IMR-90 (cell line): ENCODE measurements around the gene MYO10. TPM values are rescaled to one million over a fixed set of nuclear protein-coding genes. Genes with fewer than 3 reads are reported as not detected.

Source experiments
- ATAC-seq: fragments of 200-7000 bp; cut with Tn5 transposase; 2 replicates; pipeline ENCODE4 v1.9.1; 2020; ENCODE audit warnings: low read depth, mild to moderate bottlenecking, moderate library complexity
- BruUV-seq: library from RNA; stranded (reverse); fragments of 400-500 nt; replicated peaks from 2 replicates; lab custom pipeline; 2021; lab: Mats Ljungman, UMichigan
- CTCF ChIA-PET: fragments of 300-600 bp; formaldehyde crosslinking; extraction: SDS; loops from one replicate; lab custom pipeline; 2021; ENCODE audit warnings: antibody characterized with exemption; lab: Yijun Ruan, JAX
- POLR2A ChIA-PET: fragments of 300-600 bp; sonication (Branson Sonifier 250); formaldehyde crosslinking; loops from one replicate; lab custom pipeline; 2022; ENCODE audit warnings: antibody characterized with exemption; ENCODE audit not compliant: unreplicated experiment; lab: Charles Lee
- DNase-seq: peaks from one replicate; pipeline ENCODE4 v3.0.0; 2013
- H2AFZ ChIP-seq: replicated peaks from 2 replicates; pipeline ENCODE3; 2013; ENCODE audit warnings: low read length, mild to moderate bottlenecking; ENCODE audit not compliant: poor library complexity
- H2AK5ac ChIP-seq: 2 replicates; pipeline ENCODE4 v1.6.1; 2013; ENCODE audit warnings: low read depth, low read length, inconsistent platforms
- H2AK9ac ChIP-seq: replicated peaks from 2 replicates; pipeline ENCODE3; 2013; ENCODE audit warnings: mild to moderate bottlenecking, low read depth, low read length, moderate library complexity; ENCODE audit not compliant: poor library complexity
- H2BK120ac ChIP-seq: 2 replicates; pipeline ENCODE4 v1.6.1; 2013; ENCODE audit warnings: low read depth, low read length, inconsistent platforms
- H2BK15ac ChIP-seq: 3 replicates; pipeline ENCODE4 v1.6.1; 2013; ENCODE audit warnings: low read depth, low read length, inconsistent platforms
- H2BK20ac ChIP-seq: 2 replicates; pipeline ENCODE4 v1.6.1; 2013; ENCODE audit warnings: low read depth, mild to moderate bottlenecking, inconsistent platforms, low read length, moderate library complexity
- H2BK5ac ChIP-seq: 2 replicates; pipeline ENCODE4 v1.6.1; 2013; ENCODE audit warnings: mild to moderate bottlenecking, low read depth, low read length, inconsistent platforms; ENCODE audit not compliant: poor library complexity, severe bottlenecking
- H3K14ac ChIP-seq: replicated peaks from 2 replicates; pipeline ENCODE4 v1.6.1; 2013; ENCODE audit warnings: low read depth, low read length, inconsistent platforms
- H3K18ac ChIP-seq: 2 replicates; pipeline ENCODE4 v1.6.1; 2013; ENCODE audit warnings: low read depth, low read length, control low read depth
- H3K23ac ChIP-seq: 2 replicates; pipeline ENCODE4 v1.6.1; 2013; ENCODE audit warnings: low read depth, low read length, inconsistent platforms
- H3K27ac ChIP-seq: 2 replicates; pipeline ENCODE4 v1.5.1; 2013; ENCODE audit warnings: mild to moderate bottlenecking, control low read depth, low read length; ENCODE audit not compliant: insufficient read depth
- H3K27me3 ChIP-seq: 2 replicates; pipeline ENCODE4 v1.6.1; 2013; ENCODE audit warnings: low read length; ENCODE audit not compliant: control insufficient read depth, insufficient read depth
- H3K36me3 ChIP-seq: 2 replicates; pipeline ENCODE4 v1.6.1; 2013; ENCODE audit warnings: low read length, mixed read lengths; ENCODE audit not compliant: control insufficient read depth, insufficient read depth
- H3K4ac ChIP-seq: 2 replicates; pipeline ENCODE4 v1.6.1; 2013; ENCODE audit warnings: low read depth, low read length, inconsistent platforms
- H3K4me1 ChIP-seq: 2 replicates; pipeline ENCODE4 v1.6.1; 2013; ENCODE audit warnings: low read length, mixed read lengths; ENCODE audit not compliant: control insufficient read depth, insufficient read depth
- H3K4me2 ChIP-seq: 2 replicates; pipeline ENCODE4 v1.6.1; 2013; ENCODE audit warnings: low read depth, mild to moderate bottlenecking, control low read depth, low read length, moderate library complexity
- H3K4me3 ChIP-seq: 2 replicates; pipeline ENCODE4 v1.5.1; 2013; ENCODE audit warnings: low read depth, mild to moderate bottlenecking, control low read depth, low read length, moderate library complexity; ENCODE audit not compliant: insufficient read depth
- H3K56ac ChIP-seq: 2 replicates; pipeline ENCODE4 v1.6.1; 2013; ENCODE audit warnings: low read length, inconsistent platforms; ENCODE audit not compliant: insufficient read depth; ENCODE audit errors: extremely low read depth
- H3K79me1 ChIP-seq, 2 experiments: 2 replicates each; pipeline ENCODE4 v1.6.1; 2013; ENCODE audit warnings: low read length in 2 of 2, inconsistent platforms in 1 of 2, low read depth in 1 of 2
- H3K9ac ChIP-seq: 2 replicates; pipeline ENCODE4 v1.6.1; 2013; ENCODE audit warnings: low read depth, low read length, control low read depth
- H3K9me1 ChIP-seq: 2 replicates; pipeline ENCODE4 v1.6.1; 2013; ENCODE audit warnings: low read length, inconsistent platforms; ENCODE audit not compliant: insufficient read depth
- H3K9me3 ChIP-seq: 2 replicates; pipeline ENCODE4 v1.6.1; 2013; ENCODE audit warnings: low read length; ENCODE audit not compliant: control insufficient read depth, insufficient read depth
- H4K20me1 ChIP-seq: 2 replicates; pipeline ENCODE4 v1.6.1; 2013; ENCODE audit warnings: low read length, inconsistent platforms; ENCODE audit not compliant: insufficient read depth
- H4K5ac ChIP-seq: 2 replicates; pipeline ENCODE4 v1.6.1; 2013; ENCODE audit warnings: mild to moderate bottlenecking, low read depth, low read length, control low read depth
- H4K8ac ChIP-seq, 2 experiments: 2 replicates each; pipeline ENCODE4 v1.6.1; 2013; ENCODE audit warnings: low read depth in 2 of 2, low read length in 2 of 2, control low read depth in 1 of 2, inconsistent platforms in 1 of 2
- H4K91ac ChIP-seq: 2 replicates; pipeline ENCODE4 v1.6.1; 2013; ENCODE audit warnings: low read depth, low read length, inconsistent platforms; ENCODE audit not compliant: insufficient read depth
- BHLHE40 ChIP-seq: fragments of 150-350 bp; IDR thresholded peaks from 2 replicates; pipeline ENCODE4 v1.6.1; 2016; ENCODE audit warnings: mild to moderate bottlenecking, low read depth, low read length
- POLR2A ChIP-seq: IDR thresholded peaks from 2 replicates; pipeline ENCODE4 v1.6.1; 2012; ENCODE audit warnings: mild to moderate bottlenecking, low read depth, low read length
- SMC3 ChIP-seq: fragments of 150-350 bp; IDR thresholded peaks from 2 replicates; pipeline ENCODE4 v1.6.1; 2016; ENCODE audit warnings: low read depth, mild to moderate bottlenecking, antibody characterized with exemption, low read length, moderate library complexity
- USF2 ChIP-seq: fragments of 150-350 bp; IDR thresholded peaks from 2 replicates; pipeline ENCODE4 v1.6.1; 2017; ENCODE audit warnings: mild to moderate bottlenecking, antibody characterized with exemption, low read length, low read depth
- WGBS, 2 experiments: methylation state at CpG; one replicate each; pipeline versions ENCODE4 v1.1.5 to v1.1.7; 2013; ENCODE audit warnings: missing lambda C conversion rate in 2 of 2; ENCODE audit not compliant: insufficient read length in 1 of 2; ENCODE audit errors: extremely low coverage in 2 of 2; 5-methylcytosine and 5-hydroxymethylcytosine counted together
- dilution Hi-C: fragments of 300-500 bp; cut with HindIII; formaldehyde crosslinking; loops from one replicate; pipeline ENCODE4 v1.14.3; 2018; ENCODE audit warnings: low sequenced_read_pairs; ENCODE audit not compliant: unreplicated experiment
- in situ Hi-C: fragments of 300-500 bp; cut with MboI; formaldehyde crosslinking; loops from 3 replicates; pipeline ENCODE4 v1.14.3; 2019; ENCODE audit warnings: low sequenced_read_pairs, inconsistent platforms, mixed read lengths
- intact Hi-C: fragments of 100-400 bp; cut with micrococcal nuclease; formaldehyde crosslinking; loops from 2 replicates; pipeline ENCODE4 v1.10.0; 2022
- polyA plus RNA-seq, 3 experiments: library from polyadenylated mRNA; depleted of rRNA; stranded (reverse); fragments of >200 nt; gene quantifications; 2 replicates each; pipeline ENCODE4 v1.2.3, GENCODE V29; 2012; ENCODE audit warnings: low replicate concordance in 1 of 3
- total RNA-seq: library from RNA; depleted of rRNA; stranded (reverse); fragments of >200 nt; gene quantifications from 2 replicates; pipeline ENCODE4 v1.2.3, GENCODE V29; 2012
- TF ChIP-seq, protein P1 (sequence below): fragments of 150-350 bp; IDR thresholded peaks from 2 replicates; pipeline ENCODE4 v1.6.1; 2016; ENCODE audit warnings: low read depth, mild to moderate bottlenecking, low read length, moderate library complexity, borderline replicate concordance

Gene MYO10
- total and polyA plus RNA-seq, 2 of the 4 experiments (the other 2 are of a cell fraction) = 39.9 to 115 TPM

GRCh38 chr5:16776611-16777251 is 159.4 kb downstream of the MYO10 start:
- Histone ChIP-seq H2AK9ac (no peak overlapping the region), H3K27me3 (no peaks in the 10 kb centered on the region), H4K91ac (no peak overlapping the region), H3K79me1 (peaks cover 11 to 59% of the 10 kb centered on the region in 2 experiments), H3K36me3 (peaks cover 41% of the 10 kb centered on the region), H3K9me1 (peaks cover 11% of the 10 kb centered on the region), H2BK5ac (no peak overlapping the region), H4K20me1 (peaks cover 21% of the 10 kb centered on the region), H3K4me2 (no peak overlapping the region), H3K27ac (no peak overlapping the region), H2BK20ac (no peak overlapping the region), H3K9me3 (no peaks in the 10 kb centered on the region), H3K4ac (no peak overlapping the region), H2AFZ (no peak overlapping the region), H4K5ac (no peak overlapping the region), H3K9ac (no peak overlapping the region), H3K18ac (no peak overlapping the region), H2AK5ac (no peak overlapping the region), H3K4me1 (peaks cover 4% of the 10 kb centered on the region), H2BK120ac (no peak overlapping the region), H3K4me3 (no peak overlapping the region), H3K14ac (no peak overlapping the region), H3K56ac (no peak overlapping the region), H2BK15ac (no peak overlapping the region), H4K8ac (no peak overlapping the region), H3K23ac (no peak overlapping the region)
- ChIA-PET CTCF (no interaction called here), POLR2A (no interaction called here)
- no TSS peak for BruUV-seq
- TF ChIP-seq SMC3 = no peak
- TF ChIP-seq, protein P1, sequence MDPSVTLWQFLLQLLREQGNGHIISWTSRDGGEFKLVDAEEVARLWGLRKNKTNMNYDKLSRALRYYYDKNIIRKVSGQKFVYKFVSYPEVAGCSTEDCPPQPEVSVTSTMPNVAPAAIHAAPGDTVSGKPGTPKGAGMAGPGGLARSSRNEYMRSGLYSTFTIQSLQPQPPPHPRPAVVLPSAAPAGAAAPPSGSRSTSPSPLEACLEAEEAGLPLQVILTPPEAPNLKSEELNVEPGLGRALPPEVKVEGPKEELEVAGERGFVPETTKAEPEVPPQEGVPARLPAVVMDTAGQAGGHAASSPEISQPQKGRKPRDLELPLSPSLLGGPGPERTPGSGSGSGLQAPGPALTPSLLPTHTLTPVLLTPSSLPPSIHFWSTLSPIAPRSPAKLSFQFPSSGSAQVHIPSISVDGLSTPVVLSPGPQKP = no peak
- no peak for TF ChIP-seq BHLHE40
- TF ChIP-seq POLR2A = no peak
- TF ChIP-seq USF2 = no peak
- DNase-seq (no peak), ATAC-seq (no peak)
- 100% methylated on average over 1 of the region's 10 CpGs; no CpG with 5 or more reads in 1 of the 2 experiments for WGBS, 2 experiments
- in situ Hi-C loops = no loop called here
- dilution Hi-C loops = loop anchor here (25.0 kb wide), 1 partner anchor 411 kb away; no protein-coding TSS in a partner anchor
- intact Hi-C loops = no loop called here
